AG04449 (cell line): ENCODE measurements around the gene BTG2.

Experiments
- CTCF ChIA-PET: fragments of 350-600 bp; formaldehyde crosslinking; extraction: SDS; loops from one replicate; lab custom pipeline; 2021; ENCODE audit warnings: antibody characterized with exemption; lab: Yijun Ruan, JAX
- POLR2A ChIA-PET: fragments of 400-600, 350-600 bp; formaldehyde crosslinking; extraction: SDS; loops from one replicate; lab custom pipeline; 2020; ENCODE audit warnings: antibody characterized with exemption, inconsistent platforms; lab: Yijun Ruan, JAX
- DNase-seq: peaks from one replicate; pipeline ENCODE4 v3.0.0-alpha.2; 2010; ENCODE audit warnings: low read depth, low spot score
- H3K4me3 ChIP-seq: 2 replicates; pipeline ENCODE4 v1.5.1; 2011; ENCODE audit warnings: low read depth, mild to moderate bottlenecking, control low read depth, low read length
- CTCF ChIP-seq: IDR thresholded peaks from one replicate; pipeline ENCODE4 v1.5.1; 2011; ENCODE audit warnings: mild to moderate bottlenecking, moderate library complexity, low read length, control low read depth, inconsistent platforms; ENCODE audit not compliant: insufficient read depth; ENCODE audit errors: missing control alignments

The BTG2 gene

GRCh38 chr1:203336097-203336496 is 30.8 kb downstream of the BTG2 start:
- H3K4me3 ChIP-seq = no peak overlapping the region
- POLR2A ChIA-PET = no interaction called here
- TF ChIP-seq CTCF = no peak
- CTCF ChIA-PET = interaction anchor here (0.8 to 18.8 kb wide), 17 partner anchors 11 to 365 kb away, joined by 3 to 683 read pairs (median 5); partner anchors contain the start of genes BTG2, FMOD, OPTC and PRELP
- DNase-seq = no peak

- POLR2A ChIA-PET = no interaction called here
- peak; percentile 87 for TF ChIP-seq CTCF
- CTCF ChIA-PET = interaction anchor here (1.0 to 19.8 kb wide), 26 partner anchors 0 to 403 kb away, joined by 3 to 683 read pairs (median 26); partner anchors contain the start of genes BTG2, FMOD, OPTC and PRELP
- no peak overlapping the region for H3K4me3 ChIP-seq
- no peak for DNase-seq
Observed at GRCh38 chr1:203338335-203339036, 33.2 kb downstream of the BTG2 start.

GRCh38 chr1:203340112-203340790 is 34.9 kb downstream of the BTG2 start:
- ChIA-PET POLR2A (no interaction called here), CTCF (interaction anchor here (0.7 to 19.8 kb wide), 38 partner anchors 2 to 437 kb away, joined by 3 to 683 read pairs (median 6); partner anchors contain the start of genes BTG2, FMOD, OPTC and PRELP)
- no peak overlapping the region for H3K4me3 ChIP-seq
- TF ChIP-seq CTCF = peak; percentile 83
- DNase-seq = no peak

DNA sequence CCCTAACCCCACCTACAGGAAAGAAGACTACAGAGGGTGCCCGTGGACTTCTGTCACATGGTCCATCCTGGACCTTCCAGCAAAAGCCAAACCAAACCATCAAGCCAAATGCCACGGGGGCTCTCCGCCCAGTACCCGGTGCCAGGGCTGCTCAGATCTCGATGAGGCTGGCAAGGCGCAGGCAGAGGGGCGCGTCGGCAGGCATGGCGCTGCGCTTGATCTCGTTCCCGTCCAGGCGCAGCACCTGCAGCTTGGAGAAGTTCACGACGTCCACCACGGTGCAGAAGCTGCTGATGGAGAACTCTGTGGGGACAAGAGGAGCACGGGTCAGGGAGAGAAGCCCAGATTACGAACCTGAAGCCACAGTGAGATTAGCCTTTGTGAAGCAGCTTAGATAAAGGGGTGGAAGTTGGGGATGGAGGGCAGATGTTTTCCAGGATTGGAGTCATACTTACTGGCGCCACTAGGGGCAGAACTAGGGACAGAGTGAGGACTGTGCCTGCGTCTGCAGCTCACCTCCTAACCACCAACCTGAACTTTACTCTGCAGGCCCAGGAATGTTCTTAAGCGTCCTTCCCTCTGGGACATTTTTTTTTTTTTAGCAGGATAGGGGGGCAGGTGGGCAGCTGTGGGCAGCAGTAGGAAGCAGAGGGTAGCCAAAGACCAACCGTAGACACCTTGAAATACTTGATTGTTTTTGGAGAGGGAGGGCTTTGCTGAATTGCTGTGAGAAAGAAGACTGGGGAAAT is 37.0 kb downstream of the BTG2 start:
- ChIA-PET POLR2A (no interaction called here), CTCF (interaction anchor here (0.6 to 19.8 kb wide), 45 partner anchors 4 to 1146 kb away, joined by 3 to 683 read pairs (median 5); partner anchors contain the start of genes BTG2, FMOD, OPTC and PRELP)
- DNase-seq = no peak
- peak; percentile 78 for TF ChIP-seq CTCF
- H3K4me3 ChIP-seq = no peak overlapping the region

GRCh38 chr1:203343956-203344754 is 38.8 kb downstream of the BTG2 start:
- TF ChIP-seq CTCF = no peak
- ChIA-PET POLR2A (no interaction called here), CTCF (interaction anchor here (0.9 to 19.8 kb wide), 21 partner anchors 3 to 358 kb away, joined by 3 to 683 read pairs (median 58); partner anchors contain the start of genes BTG2, FMOD, OPTC and PRELP)
- H3K4me3 ChIP-seq = no peak overlapping the region
- DNase-seq = no peak
